HG02884 (cell line): ENCODE data around the gene GLB1L3.
"Not testable (repeated sequence)": the region's sequence is repeated elsewhere in the genome, so short reads cannot be mapped to it uniquely, and the experiment has no call there.

ENCODE experiments used
- ATAC-seq: cut with Tn5 transposase; IDR thresholded peaks from one replicate; pipeline ENCODE4 v1.9.1; 2021; ENCODE audit warnings: mild to moderate bottlenecking, moderate library complexity; ENCODE audit not compliant: unreplicated experiment

GLB1L3 gene

DNA sequence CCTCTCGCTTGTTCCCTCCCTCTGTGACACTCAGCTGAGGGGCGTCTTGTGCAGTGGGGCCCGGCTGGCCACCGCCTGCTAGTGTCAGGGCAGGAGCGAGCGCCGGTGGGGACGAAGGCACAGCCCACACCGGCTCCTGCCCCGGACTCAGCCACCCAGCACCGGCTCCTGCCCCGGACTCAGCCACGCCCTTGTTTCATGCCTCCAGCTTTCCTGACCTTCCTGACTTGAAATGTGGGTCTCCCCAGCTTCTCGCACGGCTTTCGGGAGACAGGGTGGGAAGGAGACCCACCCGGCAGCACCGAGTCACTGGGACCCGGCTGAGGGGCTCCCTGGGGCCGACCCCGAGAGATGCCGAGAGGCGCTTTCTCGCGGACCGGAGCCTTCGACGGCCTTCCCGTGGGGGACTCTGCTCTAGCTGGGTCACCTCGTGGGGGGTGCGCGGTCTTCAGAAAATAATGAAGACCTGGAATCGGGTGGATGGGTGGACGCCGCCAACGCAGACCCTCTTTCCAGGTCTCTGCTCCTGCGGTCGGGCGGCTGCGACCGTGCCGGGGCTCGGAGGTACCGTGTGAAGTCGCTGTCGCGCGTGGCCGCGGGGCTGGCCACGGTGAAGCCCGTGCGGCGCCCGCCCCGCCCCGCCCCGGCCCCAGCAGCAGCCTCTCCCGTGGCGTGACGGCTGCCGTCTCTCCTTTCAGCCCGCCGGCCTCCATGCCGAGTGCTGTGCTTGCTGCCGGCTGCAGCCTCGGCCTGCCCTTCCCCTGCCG lies 65.8 kb downstream of the GLB1L3 start:
- ATAC-seq = no peak

DNA sequence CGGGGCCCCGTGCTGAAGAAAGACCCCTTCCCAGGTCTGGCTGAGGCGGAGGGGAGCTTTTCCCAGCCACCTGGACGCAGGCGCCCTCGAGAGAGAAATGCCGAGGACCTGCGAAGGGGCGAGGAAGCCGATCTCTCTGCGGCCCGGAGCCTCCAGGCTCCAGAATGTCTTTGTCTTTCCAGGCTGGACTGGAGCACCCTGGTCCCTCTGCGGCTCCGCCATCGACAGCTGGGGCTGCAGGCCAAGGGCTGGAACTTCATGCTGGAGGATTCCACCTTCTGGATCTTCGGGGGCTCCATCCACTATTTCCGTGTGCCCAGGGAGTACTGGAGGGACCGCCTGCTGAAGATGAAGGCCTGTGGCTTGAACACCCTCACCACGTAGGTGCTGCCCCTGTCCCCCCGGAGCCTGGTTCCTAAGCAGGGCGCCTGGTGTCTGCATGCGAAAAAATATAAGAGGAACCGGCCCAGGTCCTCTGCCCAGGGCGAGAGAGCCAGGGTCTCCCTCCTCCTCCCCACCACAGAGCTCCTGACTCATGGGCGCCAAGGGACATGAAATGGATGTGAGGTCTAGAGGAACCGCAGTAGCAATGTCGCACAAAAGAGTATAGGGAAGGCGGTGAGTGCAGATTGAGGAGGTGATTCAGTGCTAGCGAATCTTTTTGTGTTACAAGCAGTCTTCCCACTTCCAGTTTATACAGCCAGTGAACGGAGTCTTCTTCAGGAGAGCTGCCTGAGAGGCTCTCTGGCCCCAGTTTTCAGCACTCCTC lies 66.6 kb downstream of the GLB1L3 start:
- no peak for ATAC-seq

- ATAC-seq = no peak
Measured at GRCh38 chr11:134343646-134344045, 67.5 kb downstream of the GLB1L3 start.

DNA sequence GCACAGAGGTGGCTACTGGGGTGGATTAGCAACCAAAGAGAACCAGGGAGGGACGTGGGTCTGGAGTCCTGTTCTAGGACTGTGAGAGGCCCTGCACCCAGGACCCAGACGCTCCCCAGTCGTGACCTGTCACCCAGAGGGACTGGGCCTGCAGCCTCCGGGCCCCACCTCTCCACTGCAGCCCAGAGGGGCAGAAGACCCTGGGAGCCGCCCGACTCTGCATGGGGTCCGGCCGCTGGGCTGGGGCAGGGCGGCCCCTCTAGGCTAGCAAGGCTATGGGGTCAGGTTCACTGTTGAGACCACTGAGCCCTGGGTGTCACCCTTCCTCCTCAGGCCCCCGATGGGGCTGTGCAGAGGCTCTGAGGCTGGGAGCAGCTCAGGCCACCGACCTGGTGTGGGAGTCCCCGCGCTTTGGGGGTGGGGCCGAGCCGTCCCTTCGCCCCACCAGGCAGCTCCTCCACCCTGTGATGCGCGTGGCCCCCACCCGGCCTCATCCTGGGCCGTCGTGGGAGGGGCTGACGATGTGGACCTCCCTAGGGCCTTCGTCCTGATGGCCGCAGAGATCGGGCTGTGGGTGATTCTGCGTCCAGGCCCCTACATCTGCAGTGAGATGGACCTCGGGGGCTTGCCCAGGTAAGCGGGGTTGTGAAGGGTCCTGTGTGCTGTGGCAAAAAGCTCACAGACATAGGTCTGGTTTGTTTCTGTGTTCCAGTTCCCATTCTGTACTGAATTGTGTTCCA lies 68.5 kb downstream of the GLB1L3 start:
- not testable (repeated sequence) for ATAC-seq

DNA sequence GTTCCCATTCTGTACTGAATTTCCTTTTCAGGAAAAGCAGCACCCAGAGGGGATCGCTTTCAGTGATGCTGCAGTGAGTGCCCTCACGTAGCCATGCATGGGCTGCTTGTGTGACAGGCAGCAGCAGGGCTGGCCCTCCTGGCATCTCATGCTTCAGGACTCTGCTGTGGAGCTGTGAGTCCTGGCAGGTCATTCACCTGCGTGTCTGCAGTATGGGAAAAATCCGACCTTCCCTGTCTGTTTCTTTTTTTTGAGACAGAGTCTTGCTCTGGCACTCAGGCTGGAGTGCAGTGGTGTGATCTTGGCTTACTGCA lies 69.0 kb downstream of the GLB1L3 start:
- ATAC-seq = no peak

DNA sequence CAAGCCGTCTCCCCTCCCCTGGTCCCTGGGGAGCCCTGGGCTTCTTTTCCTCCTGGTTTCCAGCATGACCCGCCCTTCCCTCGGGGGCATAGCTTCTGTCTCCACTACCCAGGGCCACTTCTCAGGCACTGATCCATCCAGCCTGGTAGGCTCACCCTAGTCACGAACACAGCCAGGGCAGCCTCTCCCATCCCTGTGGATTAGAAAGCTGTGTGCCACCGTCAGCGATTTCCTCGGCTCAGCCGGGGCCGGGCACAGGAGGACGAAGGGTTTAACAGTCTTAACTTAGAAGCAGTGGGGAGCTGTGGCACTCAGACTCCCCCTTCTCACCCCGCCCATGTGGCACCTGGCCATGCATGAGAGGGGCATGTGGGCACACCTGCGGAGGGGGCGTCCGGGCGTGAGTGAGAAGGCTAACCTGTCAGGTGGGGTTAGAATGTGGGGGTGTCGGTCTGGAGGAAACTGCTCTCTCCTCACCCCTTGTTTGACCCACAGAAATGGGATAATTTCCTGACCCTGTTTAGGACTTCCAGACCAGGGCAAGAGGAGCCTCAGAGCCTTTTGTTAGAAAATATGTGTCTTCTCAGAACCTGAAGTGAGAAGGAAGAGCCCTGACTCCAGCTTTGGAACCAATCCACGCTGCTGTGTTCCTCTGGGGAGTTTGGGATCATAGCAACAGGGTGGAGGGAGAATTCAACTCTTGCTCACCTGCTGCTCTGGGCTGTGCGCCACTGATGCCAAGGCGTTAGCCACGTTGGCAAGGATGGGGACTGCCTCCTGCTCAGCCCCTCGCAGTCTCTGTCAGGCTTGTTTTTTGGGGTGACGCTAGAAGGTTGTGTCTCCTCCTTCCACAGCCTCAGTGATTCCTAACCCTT lies 70.2 kb downstream of the GLB1L3 start:
- no peak for ATAC-seq

DNA sequence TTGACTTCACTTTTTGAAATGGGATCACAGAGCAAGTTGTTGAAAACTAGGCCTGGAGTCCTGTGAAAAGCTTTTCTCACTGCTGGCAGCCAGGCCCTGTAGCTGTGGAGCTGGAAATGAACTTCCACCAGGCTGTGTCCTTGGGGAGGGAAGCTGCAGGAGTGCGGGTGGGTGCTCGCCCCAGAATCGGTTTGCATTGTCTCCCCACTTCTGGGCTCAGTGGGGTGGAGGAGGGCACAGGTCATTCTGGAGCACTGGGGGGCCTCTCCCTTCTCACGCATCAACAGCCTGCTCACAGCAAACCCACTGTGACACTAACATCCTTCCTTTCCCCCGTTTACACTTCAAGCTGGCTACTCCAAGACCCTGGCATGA lies 70.8 kb downstream of the GLB1L3 start:
- ATAC-seq = no peak

GRCh38 chr11:134347441-134347840 lies 71.3 kb downstream of the GLB1L3 start:
- no peak for ATAC-seq

DNA sequence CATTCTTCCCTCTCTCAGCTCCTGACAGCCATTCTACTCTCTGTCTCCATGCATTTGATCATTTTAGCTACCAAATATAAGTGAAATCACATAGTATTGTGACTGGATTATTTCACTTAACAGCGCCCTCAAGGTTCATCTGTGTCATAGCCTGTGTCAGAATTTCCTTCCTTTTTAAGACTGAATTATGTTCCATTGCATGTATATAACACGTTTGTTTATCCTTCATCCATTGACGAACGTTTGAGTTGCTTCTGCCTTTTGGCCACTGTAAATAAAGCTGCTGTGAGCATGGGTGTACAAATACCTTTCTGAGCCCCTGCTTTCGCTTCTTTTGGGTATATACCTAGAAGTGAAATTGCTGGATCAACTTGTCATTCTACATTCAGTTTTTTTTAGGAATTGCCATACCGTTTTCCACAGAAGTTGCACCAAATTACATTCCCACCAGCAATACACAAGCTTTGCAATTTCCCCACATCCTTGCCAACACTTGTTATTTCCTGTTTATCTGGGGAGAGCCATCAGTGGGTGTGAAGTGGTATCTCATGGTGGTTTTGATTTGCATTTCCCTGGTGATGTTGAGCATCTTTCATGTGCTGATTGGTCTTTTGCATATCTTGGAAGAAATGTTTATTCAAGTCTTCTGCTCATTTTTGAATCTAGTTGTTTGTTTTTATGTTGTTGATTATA lies 73.1 kb downstream of the GLB1L3 start:
- no peak for ATAC-seq

- ATAC-seq = no peak
Measured at GRCh38 chr11:134349802-134350355, 73.7 kb downstream of the GLB1L3 start.

- no peak for ATAC-seq
Measured at GRCh38 chr11:134350381-134350780, 74.2 kb downstream of the GLB1L3 start.

GRCh38 chr11:134352111-134352510 lies 75.9 kb downstream of the GLB1L3 start:
- no peak for ATAC-seq

GRCh38 chr11:134355136-134355535 lies 79.0 kb downstream of the GLB1L3 start:
- no peak for ATAC-seq

GRCh38 chr11:134355656-134356055 lies 79.5 kb downstream of the GLB1L3 start:
- ATAC-seq = no peak

- ATAC-seq = no peak
Measured at GRCh38 chr11:134356656-134357544, 80.7 kb downstream of the GLB1L3 start.

DNA sequence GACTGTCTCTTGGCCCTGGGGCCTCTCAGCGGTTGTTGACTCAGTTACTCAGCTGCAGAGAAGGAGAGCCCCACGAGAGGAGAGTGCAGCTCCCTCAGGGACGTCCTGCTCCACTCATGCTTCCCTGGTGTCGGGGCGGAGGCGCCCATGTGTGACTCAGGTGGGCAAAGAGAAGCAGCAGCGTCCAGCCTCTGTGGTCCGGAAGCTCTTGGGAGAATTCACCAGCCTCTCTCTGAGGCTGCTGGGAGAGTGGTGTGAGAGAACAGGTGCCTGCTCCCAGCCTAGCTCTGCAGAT lies 81.3 kb downstream of the GLB1L3 start:
- ATAC-seq = no peak

- ATAC-seq = no peak
Measured at GRCh38 chr11:134358165-134358855, 82.1 kb downstream of the GLB1L3 start.

GRCh38 chr11:134358856-134359490 lies 82.8 kb downstream of the GLB1L3 start:
- no peak for ATAC-seq
